Nephron (organoid): ENCODE data around the gene BRSK1.

Source experiments
- H3K27ac Mint-ChIP-seq, 3 experiments: 2 replicates each; pipeline ENCODE4 v1.8.0; 2020; ENCODE audit warnings: mixed read lengths in 3 of 3, mild to moderate bottlenecking in 2 of 3, moderate library complexity in 1 of 3
- H3K27me3 Mint-ChIP-seq: 2 replicates; pipeline ENCODE4 v1.8.0; 2021; ENCODE audit warnings: low read depth, mild to moderate bottlenecking, moderate library complexity, mixed read lengths
- H3K36me3 Mint-ChIP-seq: 2 replicates; pipeline ENCODE4 v1.8.0; 2020; ENCODE audit warnings: low read depth, mixed read lengths
- H3K4me1 Mint-ChIP-seq: 2 replicates; pipeline ENCODE4 v1.8.0; 2020; ENCODE audit warnings: mixed read lengths
- H3K4me3 Mint-ChIP-seq, 3 experiments: 2 replicates each; pipeline ENCODE4 v1.8.0; 2020; ENCODE audit warnings: mild to moderate bottlenecking in 3 of 3, mixed read lengths in 3 of 3, moderate library complexity in 2 of 3
- H3K9me3 Mint-ChIP-seq: 2 replicates; pipeline ENCODE4 v1.8.0; 2020; ENCODE audit warnings: mixed read lengths
- TF ChIP-seq, protein P1 (sequence below), 3 experiments: fragments of 200-600 bp; sonication (generic); IDR thresholded peaks; one replicate each; pipeline ENCODE4 v1.5.0; 2021; ENCODE audit warnings: antibody characterized with exemption in 3 of 3; ENCODE audit not compliant: unreplicated experiment in 3 of 3

BRSK1 gene

DNA sequence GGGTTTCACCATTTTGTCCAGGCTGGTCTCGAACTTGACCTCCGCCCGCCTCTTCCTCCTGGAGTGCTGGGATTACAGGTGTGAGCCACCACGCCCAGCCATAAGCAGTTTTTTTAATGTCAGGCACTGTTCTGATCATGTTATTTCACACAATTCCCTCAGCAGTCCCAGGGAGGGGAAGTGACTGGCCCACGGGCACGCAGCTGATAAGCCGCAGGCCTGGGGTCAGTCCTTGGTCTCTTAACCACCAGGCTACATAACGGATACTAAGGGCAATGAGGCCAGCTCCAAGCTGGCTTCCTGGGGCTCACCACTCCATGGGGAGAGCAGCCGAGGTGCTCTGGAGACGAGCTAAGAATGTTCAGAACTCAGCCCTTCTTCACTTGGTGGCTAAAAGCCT, 13.5 kb downstream of the BRSK1 start:
- TF ChIP-seq, protein P1, sequence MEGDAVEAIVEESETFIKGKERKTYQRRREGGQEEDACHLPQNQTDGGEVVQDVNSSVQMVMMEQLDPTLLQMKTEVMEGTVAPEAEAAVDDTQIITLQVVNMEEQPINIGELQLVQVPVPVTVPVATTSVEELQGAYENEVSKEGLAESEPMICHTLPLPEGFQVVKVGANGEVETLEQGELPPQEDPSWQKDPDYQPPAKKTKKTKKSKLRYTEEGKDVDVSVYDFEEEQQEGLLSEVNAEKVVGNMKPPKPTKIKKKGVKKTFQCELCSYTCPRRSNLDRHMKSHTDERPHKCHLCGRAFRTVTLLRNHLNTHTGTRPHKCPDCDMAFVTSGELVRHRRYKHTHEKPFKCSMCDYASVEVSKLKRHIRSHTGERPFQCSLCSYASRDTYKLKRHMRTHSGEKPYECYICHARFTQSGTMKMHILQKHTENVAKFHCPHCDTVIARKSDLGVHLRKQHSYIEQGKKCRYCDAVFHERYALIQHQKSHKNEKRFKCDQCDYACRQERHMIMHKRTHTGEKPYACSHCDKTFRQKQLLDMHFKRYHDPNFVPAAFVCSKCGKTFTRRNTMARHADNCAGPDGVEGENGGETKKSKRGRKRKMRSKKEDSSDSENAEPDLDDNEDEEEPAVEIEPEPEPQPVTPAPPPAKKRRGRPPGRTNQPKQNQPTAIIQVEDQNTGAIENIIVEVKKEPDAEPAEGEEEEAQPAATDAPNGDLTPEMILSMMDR (IDR thresholded peaks at IDR 0.05; ENCODE audit: unreplicated experiment in 3 of 3) = no peak
- H3K9me3 Mint-ChIP-seq = no peaks in the 10 kb centered on the region
- H3K27me3 Mint-ChIP-seq = no peaks in the 10 kb centered on the region
- no peak overlapping the region for H3K4me3 Mint-ChIP-seq
- H3K27ac Mint-ChIP-seq = no peak overlapping the region
- H3K4me1 Mint-ChIP-seq = peaks cover 4% of the 10 kb centered on the region
- peaks cover 38% of the 10 kb centered on the region for H3K36me3 Mint-ChIP-seq

DNA sequence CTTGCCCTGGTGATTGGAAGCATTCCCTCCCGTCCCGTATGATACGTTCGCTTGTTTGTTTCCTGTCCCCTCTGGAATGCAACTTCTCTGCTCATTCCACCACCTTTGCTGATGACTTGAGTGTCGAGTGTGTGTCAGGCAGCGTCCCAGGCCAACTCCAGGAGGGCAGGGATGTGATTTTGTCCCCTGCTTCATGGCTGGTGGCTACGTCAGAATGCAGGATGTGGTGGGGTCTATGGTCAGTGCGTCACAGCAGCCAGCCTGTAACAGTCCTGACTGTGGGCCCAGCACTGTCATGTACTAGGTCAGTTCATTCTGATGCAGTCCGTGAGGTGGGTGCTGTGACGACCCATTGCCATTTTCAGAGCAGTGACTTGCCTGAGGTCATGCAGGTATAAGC, 16.2 kb downstream of the BRSK1 start:
- Mint-ChIP-seq H3K9me3 (no peaks in the 10 kb centered on the region), H3K27me3 (no peaks in the 10 kb centered on the region), H3K27ac (no peak overlapping the region), H3K4me1 (peaks cover 4% of the 10 kb centered on the region), H3K4me3 (no peak overlapping the region), H3K36me3 (peaks cover 45% of the 10 kb centered on the region)
- TF ChIP-seq, protein P1 (IDR thresholded peaks at IDR 0.05; ENCODE audit: unreplicated experiment in 3 of 3) = no peak

DNA sequence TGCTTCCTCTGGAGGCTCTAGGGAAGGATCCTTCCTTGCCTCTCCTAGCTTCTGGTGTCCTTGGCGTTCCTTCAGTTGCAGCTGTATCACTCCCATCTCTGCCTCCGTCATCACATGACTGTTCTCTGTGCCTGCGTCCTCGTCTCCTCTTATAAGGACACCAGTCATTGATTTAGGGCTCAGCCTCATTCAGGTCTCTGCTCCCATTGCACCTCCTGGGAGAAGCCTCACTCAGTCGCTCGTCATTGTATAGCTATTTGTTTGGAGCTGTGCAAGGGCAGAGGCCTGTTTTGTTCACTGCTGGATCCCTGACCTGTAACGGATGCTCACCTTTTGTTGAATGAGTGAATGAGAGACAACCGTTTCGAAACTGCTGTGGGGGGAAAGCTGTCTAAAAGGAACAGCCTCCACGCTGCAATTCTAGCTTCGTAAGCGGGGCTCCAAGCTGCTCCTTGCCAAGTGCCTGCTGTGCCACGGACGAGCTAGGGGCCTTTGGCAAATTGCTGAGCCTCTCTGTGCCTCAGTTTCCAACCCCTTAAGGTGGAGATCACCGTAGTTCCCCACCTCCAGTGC, 17.2 kb downstream of the BRSK1 start:
- peaks cover 44% of the 10 kb centered on the region for H3K36me3 Mint-ChIP-seq
- no peaks in the 10 kb centered on the region for H3K27me3 Mint-ChIP-seq
- H3K27ac Mint-ChIP-seq = no peak overlapping the region
- H3K9me3 Mint-ChIP-seq = no peaks in the 10 kb centered on the region
- TF ChIP-seq, protein P1 (IDR thresholded peaks at IDR 0.05; ENCODE audit: unreplicated experiment in 3 of 3) = no peak
- peak overlapping the region; percentile 71 to 77 (median 75) for H3K4me3 Mint-ChIP-seq
- H3K4me1 Mint-ChIP-seq = peaks cover 8% of the 10 kb centered on the region

DNA sequence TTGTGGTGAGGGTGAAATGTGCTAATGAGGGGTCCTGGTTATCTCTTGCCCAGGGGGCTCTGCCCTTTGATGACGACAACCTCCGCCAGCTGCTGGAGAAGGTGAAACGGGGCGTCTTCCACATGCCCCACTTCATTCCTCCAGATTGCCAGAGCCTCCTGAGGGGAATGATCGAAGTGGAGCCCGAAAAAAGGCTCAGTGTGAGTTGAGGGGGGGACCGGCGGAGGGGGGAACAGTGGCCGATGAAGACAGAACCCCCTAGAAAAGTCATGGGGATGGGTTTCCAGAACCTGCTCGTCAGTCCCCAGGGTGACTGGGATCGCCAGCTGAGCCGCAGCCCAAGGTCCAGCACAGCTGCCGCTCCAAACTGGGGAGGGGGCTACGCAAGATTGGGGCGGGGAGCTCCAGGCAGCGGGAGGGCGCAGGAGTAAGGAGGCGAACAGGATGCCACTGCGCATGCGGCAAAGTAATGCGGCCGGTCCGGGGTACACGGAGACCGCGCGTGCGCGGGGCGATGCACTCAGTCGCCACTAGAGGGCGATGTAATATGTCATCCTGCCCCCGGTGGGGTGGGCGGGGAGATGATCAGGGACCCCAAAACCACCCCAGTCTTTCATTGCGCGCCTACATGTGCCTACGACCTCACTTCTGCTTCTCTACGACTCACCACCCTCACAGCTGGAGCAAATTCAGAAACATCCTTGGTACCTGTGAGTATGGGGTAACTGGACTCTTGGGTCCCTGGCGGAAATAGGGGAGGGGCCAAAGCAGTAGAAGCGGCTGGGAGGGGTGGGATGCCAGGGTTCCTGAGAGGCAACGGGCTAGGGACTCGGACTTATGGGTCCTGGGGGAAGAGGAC, 17.9 kb downstream of the BRSK1 start:
- Mint-ChIP-seq H3K36me3 (peaks cover 47% of the 10 kb centered on the region), H3K4me1 (peaks cover 8% of the 10 kb centered on the region), H3K9me3 (no peaks in the 10 kb centered on the region), H3K4me3 (peak overlapping the region; percentile 71 to 77 (median 75)), H3K27me3 (no peaks in the 10 kb centered on the region), H3K27ac (peak overlapping the region in 2 of 3 experiments; percentile 43 to 52)
- TF ChIP-seq, protein P1 (IDR thresholded peaks at IDR 0.05; ENCODE audit: unreplicated experiment in 3 of 3) = peak; percentile 96 to 98 (median 97)

DNA sequence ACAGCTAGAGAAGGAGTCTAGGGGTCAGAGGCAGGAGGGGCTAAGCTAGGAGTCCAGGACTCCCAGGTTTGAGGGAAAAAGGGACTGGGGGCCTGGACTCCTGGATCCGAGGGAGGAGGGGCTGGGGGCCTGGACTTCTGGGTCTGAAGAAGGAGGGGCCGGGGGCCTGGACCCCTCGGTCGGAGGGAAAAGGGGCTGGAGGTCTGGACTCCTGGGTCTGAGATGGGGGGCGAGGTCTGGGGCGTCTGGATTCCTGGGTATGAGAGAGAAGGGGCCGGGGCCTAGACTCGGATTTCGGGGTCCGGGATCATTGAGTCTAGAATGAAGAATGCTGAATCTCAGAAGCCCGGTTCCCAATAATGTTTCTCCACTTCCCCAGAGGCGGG, 18.5 kb downstream of the BRSK1 start:
- Mint-ChIP-seq H3K36me3 (peaks cover 50% of the 10 kb centered on the region), H3K4me1 (peaks cover 8% of the 10 kb centered on the region), H3K4me3 (peak overlapping the region; percentile 71 to 77 (median 75)), H3K27ac (no peak overlapping the region), H3K9me3 (no peaks in the 10 kb centered on the region), H3K27me3 (no peaks in the 10 kb centered on the region)
- TF ChIP-seq, protein P1 (IDR thresholded peaks at IDR 0.05; ENCODE audit: unreplicated experiment in 3 of 3) = no peak
